Measurements from ENCODE around the gene ARX.

Gene ARX

DNA sequence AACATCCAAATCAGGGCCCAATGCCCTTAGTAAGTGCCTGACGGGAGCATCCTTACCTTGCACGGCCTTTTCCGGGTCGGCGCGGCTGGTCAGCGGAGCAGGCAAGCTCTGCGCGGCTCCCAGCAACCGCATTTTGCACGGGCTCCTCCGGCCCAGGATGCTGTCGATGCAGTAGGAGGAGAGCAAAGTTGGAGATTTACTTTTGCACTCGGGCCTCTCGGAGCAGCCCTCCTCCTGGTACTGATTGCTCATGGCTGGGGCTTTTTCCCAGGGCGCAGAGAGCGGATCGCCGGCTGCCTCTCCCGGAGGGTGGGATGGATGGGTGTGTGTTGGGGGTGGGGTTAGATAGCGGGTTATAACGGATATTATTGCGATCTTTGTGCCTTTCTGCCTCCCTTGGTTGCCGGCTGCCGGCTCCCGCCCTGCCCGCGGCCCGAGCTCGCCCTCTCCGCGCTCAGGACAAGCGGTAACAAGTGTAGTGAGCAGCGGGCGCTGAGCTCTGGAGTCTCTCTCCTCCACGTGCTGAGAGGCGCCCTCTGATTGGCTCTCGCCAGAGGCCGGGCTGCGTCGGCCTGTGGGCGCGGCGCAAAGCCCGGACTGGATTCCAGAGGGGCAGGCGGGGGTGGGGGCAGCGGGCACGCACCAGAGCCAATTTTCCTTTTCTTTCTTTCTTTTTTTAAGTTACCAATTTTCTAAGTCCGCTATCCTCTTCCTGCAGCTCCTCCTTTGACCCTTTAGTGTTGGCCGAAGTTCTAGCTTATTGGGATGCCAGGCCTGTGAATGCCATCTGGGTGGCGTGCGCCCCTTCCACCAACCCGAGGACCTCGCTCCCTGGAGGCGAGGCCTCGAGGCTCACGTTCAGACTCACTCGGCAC lies at the start of gene ARX:
ARX (minus strand) TSS at position 480 of the 875 bp plus-strand sequence; CDS start at position 252, 228 bp downstream.
- H3K4me1 ChIP-seq (ENCODE audit: control insufficient read depth, insufficient read depth, low read length) = peaks cover 31% of the 10 kb centered on the region
- no peaks in the 10 kb centered on the region for H3K9me3 ChIP-seq (ENCODE audit: control insufficient read depth, insufficient read depth, low read length)
- H3K9ac ChIP-seq (ENCODE audit: low read depth, low read length) = no peak within 1 kb of the TSS
- no peaks in the 10 kb centered on the region for H3K36me3 ChIP-seq (ENCODE audit: control insufficient read depth, insufficient read depth, low read length)
- peaks cover 97% of the 10 kb centered on the region for H3K27me3 ChIP-seq (ENCODE audit: control insufficient read depth, insufficient read depth, low read length)
- H3K4me3 ChIP-seq (ENCODE audit: low read depth, low read length) = peak within 1 kb of the TSS; percentile 52

DNA sequence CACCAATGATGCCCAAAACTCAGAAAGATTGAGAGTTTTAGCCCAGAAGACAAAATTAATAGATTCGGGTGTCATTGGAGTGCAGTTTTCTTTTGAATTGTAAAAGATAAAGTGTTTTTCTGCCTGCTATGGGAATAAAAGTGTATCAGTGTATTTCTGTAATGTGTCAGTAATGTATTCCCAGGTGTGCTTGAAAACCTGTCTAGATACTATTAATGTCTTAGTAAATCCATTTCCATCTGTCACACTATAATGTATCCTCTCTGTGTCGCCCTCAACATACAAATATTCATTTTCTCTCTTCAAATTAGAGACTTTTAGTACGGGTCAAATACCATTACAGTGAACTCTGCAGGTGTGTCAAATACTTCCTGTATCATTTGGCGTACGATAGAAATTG lies 43.5 kb upstream of the ARX start:
- H3K27me3 ChIP-seq (ENCODE audit: control insufficient read depth, insufficient read depth, low read length) = no peaks in the 10 kb centered on the region
- H3K36me3 ChIP-seq (ENCODE audit: control insufficient read depth, insufficient read depth, low read length) = no peaks in the 10 kb centered on the region
- H3K9ac ChIP-seq (ENCODE audit: low read depth, low read length) = no peak overlapping the region
- no peak overlapping the region for H3K4me3 ChIP-seq (ENCODE audit: low read depth, low read length)
- H3K9me3 ChIP-seq (ENCODE audit: control insufficient read depth, insufficient read depth, low read length) = no peaks in the 10 kb centered on the region
- H3K4me1 ChIP-seq (ENCODE audit: control insufficient read depth, insufficient read depth, low read length) = no peaks in the 10 kb centered on the region

DNA sequence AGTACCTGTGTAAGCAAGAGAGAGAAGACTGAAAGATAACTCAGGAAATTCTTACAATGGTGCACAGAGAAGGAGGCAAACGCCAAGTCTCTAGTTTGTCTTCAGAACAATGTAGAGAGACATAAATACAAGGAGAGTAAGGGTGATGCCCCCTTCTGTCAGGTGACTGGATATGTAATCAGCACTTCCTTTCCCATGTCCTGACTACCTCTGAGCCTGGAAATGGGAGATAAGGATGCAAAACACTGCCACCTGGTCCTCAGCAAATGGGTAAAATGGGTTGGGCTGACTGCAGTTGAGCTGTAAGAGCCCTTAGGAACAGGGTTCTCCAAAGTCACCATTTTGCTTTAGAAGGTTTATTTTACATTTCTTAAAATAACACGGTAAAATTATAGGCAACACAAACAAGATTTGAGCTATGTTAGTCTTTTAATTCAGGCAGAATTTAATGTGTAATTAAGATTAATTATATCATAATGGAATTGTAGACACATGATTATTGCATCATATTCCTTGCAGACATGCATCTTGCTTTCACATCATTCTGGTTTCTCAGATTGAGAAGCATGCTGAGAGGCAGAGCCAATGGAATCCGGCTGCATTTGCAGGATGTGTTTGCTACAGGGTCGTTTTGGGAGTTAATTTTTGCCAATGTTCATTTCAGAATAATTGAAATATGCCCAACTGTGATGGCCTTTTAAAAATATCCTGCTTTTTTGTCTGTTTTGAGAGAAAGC lies 37.2 kb upstream of the ARX start:
- H3K4me3 ChIP-seq (ENCODE audit: low read depth, low read length) = no peak overlapping the region
- H3K9ac ChIP-seq (ENCODE audit: low read depth, low read length) = no peak overlapping the region
- peaks cover 41% of the 10 kb centered on the region for H3K4me1 ChIP-seq (ENCODE audit: control insufficient read depth, insufficient read depth, low read length)

DNA sequence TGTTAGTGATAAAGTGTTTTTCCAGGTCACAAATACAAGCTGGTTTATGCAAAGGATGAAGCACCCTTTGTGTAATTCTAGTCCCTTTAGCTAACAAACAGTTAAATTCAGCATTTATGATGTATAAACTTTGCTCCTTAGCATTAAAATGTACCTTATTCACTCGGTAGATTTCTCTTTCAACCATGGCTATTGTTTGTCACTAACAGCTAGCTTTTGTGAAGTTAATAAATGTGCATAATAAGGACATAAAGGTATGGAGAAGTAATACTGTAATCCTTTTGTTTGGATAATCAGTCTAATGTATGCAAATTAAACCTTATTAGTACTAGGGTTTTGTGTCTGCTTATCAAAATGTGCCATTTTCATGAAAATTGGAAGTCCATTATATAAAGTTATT lies 34.2 kb upstream of the ARX start:
- H3K9ac ChIP-seq (ENCODE audit: low read depth, low read length) = no peak overlapping the region
- H3K27me3 ChIP-seq (ENCODE audit: control insufficient read depth, insufficient read depth, low read length) = no peaks in the 10 kb centered on the region
- H3K4me1 ChIP-seq (ENCODE audit: control insufficient read depth, insufficient read depth, low read length) = peaks cover 49% of the 10 kb centered on the region
- no peaks in the 10 kb centered on the region for H3K9me3 ChIP-seq (ENCODE audit: control insufficient read depth, insufficient read depth, low read length)
- H3K4me3 ChIP-seq (ENCODE audit: low read depth, low read length) = no peak overlapping the region
- no peaks in the 10 kb centered on the region for H3K36me3 ChIP-seq (ENCODE audit: control insufficient read depth, insufficient read depth, low read length)

More for the DNA sequence above, 37.2 kb upstream of the ARX start:
- H3K36me3 ChIP-seq (ENCODE audit: control insufficient read depth, insufficient read depth, low read length) = no peaks in the 10 kb centered on the region
- no peaks in the 10 kb centered on the region for H3K9me3 ChIP-seq (ENCODE audit: control insufficient read depth, insufficient read depth, low read length)
- H3K27me3 ChIP-seq (ENCODE audit: control insufficient read depth, insufficient read depth, low read length) = no peaks in the 10 kb centered on the region

DNA sequence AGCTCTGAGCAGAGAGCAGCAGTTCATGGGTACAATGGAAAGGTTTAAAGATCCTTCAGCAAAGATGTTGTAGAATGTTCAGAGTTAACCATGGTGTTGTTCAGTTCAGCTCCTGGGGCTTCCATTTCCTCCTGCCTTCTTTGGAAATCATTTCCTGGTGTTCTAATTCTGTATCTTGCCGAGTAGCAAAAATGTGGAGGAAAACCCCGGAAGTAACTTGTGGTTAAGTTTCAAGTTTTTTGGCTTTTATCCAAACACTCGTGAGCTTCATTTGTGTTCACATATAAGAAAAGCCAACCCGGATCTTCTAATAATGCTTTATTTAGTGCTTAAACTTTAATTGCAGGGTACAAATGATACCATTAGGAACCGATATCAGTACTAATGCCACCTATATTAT lies 33.6 kb upstream of the ARX start:
- Histone ChIP-seq H3K9me3 (ENCODE audit: control insufficient read depth, insufficient read depth, low read length) (no peaks in the 10 kb centered on the region), H3K4me3 (ENCODE audit: low read depth, low read length) (no peak overlapping the region), H3K4me1 (ENCODE audit: control insufficient read depth, insufficient read depth, low read length) (peaks cover 49% of the 10 kb centered on the region), H3K36me3 (ENCODE audit: control insufficient read depth, insufficient read depth, low read length) (no peaks in the 10 kb centered on the region), H3K27me3 (ENCODE audit: control insufficient read depth, insufficient read depth, low read length) (no peaks in the 10 kb centered on the region), H3K9ac (ENCODE audit: low read depth, low read length) (no peak overlapping the region)

DNA sequence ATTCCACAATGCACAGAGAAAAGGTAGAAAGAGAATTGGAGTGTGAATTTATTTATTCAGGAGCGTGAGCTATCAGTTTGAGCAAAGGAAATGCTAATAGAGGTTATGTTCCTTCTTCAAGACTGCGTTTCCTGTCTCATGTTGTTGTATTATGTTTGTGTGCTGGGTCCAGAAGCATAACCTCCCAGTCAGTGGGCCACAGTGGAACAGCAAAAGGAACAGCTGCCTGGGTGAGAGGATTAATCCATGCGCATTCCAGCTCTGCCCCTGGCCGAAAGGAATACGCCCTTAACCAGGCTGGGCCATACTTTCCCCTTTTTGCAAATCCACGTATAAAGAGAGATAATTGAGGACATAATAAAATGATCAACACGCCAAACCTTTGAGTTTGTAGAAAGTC lies 32.4 kb upstream of the ARX start:
- Histone ChIP-seq H3K9ac (ENCODE audit: low read depth, low read length) (no peak overlapping the region), H3K4me1 (ENCODE audit: control insufficient read depth, insufficient read depth, low read length) (peaks cover 42% of the 10 kb centered on the region), H3K9me3 (ENCODE audit: control insufficient read depth, insufficient read depth, low read length) (no peaks in the 10 kb centered on the region), H3K27me3 (ENCODE audit: control insufficient read depth, insufficient read depth, low read length) (no peaks in the 10 kb centered on the region), H3K4me3 (ENCODE audit: low read depth, low read length) (no peak overlapping the region), H3K36me3 (ENCODE audit: control insufficient read depth, insufficient read depth, low read length) (no peaks in the 10 kb centered on the region)

DNA sequence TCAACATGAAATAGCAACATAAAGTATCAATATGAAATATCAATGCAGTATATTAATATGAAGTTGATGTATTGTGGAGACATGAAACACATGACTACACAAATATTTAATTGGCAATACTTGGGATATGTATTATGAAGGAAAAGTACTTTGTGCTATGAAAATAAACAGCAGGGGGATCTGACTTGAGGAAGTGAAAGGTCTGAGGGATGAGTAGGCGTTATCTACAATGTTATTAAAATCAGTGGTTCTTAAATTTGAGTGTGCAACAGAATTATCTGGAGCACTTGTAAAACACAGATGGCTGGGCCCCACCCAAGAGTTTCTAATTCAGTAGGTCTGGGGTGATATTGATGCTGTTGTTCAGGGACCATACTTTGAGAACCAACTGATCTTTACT lies 27.4 kb upstream of the ARX start:
- no peak overlapping the region for H3K4me3 ChIP-seq (ENCODE audit: low read depth, low read length)
- H3K9me3 ChIP-seq (ENCODE audit: control insufficient read depth, insufficient read depth, low read length) = no peaks in the 10 kb centered on the region
- H3K36me3 ChIP-seq (ENCODE audit: control insufficient read depth, insufficient read depth, low read length) = no peaks in the 10 kb centered on the region
- H3K4me1 ChIP-seq (ENCODE audit: control insufficient read depth, insufficient read depth, low read length) = peaks cover 10% of the 10 kb centered on the region
- H3K9ac ChIP-seq (ENCODE audit: low read depth, low read length) = no peak overlapping the region
- no peaks in the 10 kb centered on the region for H3K27me3 ChIP-seq (ENCODE audit: control insufficient read depth, insufficient read depth, low read length)

DNA sequence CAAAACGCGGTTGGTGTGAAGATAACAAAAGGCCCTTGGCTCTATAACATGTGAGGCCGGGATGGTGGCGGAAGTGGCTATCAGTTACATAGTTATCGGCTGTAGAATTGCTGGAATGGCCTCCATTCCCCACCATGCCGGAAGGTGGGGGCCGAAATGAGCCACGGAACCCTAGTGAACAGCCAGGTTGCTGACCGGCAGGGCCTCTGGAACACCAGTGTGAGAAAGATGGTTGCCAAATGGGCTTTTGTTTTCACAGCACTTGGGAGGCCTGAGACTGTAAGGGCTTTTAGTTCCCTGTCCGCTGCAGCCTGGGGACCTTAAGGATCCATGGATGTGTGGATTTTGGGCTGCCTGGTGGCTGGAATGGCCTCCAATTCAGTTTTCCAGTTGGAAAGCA lies 23.3 kb upstream of the ARX start:
- Histone ChIP-seq H3K9me3 (ENCODE audit: control insufficient read depth, insufficient read depth, low read length) (no peaks in the 10 kb centered on the region), H3K9ac (ENCODE audit: low read depth, low read length) (no peak overlapping the region), H3K4me1 (ENCODE audit: control insufficient read depth, insufficient read depth, low read length) (no peaks in the 10 kb centered on the region), H3K4me3 (ENCODE audit: low read depth, low read length) (no peak overlapping the region), H3K27me3 (ENCODE audit: control insufficient read depth, insufficient read depth, low read length) (no peaks in the 10 kb centered on the region), H3K36me3 (ENCODE audit: control insufficient read depth, insufficient read depth, low read length) (no peaks in the 10 kb centered on the region)

DNA sequence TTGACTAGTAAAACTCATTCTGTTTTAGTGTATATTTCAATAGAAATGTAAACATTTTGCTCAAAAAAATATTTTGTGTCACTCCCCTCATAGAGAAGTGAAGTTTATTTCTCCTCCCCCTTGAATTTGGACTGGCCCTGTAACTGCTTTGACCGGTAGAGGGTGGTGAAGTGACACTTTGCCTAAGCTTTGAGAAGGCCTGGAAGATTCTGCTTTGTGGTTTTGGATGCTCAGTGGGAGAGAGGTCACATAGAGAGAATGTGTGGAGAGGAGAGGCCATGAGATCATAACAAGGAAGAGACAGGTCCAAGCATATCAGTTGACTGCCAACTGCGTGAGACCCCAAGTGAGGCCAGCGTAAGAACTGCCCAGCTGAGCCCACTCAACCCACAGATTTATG lies 19.1 kb upstream of the ARX start:
- H3K4me3 ChIP-seq (ENCODE audit: low read depth, low read length) = no peak overlapping the region
- no peak overlapping the region for H3K9ac ChIP-seq (ENCODE audit: low read depth, low read length)
- H3K9me3 ChIP-seq (ENCODE audit: control insufficient read depth, insufficient read depth, low read length) = no peaks in the 10 kb centered on the region
- no peaks in the 10 kb centered on the region for H3K27me3 ChIP-seq (ENCODE audit: control insufficient read depth, insufficient read depth, low read length)
- no peaks in the 10 kb centered on the region for H3K4me1 ChIP-seq (ENCODE audit: control insufficient read depth, insufficient read depth, low read length)
- H3K36me3 ChIP-seq (ENCODE audit: control insufficient read depth, insufficient read depth, low read length) = no peaks in the 10 kb centered on the region

DNA sequence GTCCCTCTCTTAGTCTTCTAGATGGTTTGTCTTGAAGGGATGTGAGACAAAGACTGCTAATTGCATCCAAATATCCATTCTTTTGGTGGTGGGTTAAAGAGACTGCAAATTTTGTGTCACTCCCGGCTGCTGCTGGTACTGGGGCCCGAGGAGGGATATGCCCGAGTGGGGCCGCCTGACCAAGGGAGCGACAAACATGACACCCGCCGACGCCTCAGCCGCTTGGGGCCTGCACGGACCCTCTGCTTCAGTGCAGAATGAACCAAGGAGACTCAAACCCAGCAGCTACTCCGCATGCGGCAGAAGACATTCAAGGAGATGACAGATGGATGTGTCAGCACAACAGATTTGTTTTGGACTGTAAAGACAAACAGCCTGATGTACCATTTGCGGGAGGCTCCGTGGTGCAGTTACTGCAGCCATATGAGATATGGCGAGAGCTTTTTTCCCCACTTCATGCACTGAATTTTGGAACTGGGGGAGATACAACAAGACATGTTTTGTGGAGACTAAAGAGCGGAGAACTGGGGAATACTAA lies 13.6 kb upstream of the ARX start:
- Histone ChIP-seq H3K4me1 (ENCODE audit: control insufficient read depth, insufficient read depth, low read length) (peaks cover 11% of the 10 kb centered on the region), H3K9ac (ENCODE audit: low read depth, low read length) (no peak overlapping the region), H3K36me3 (ENCODE audit: control insufficient read depth, insufficient read depth, low read length) (no peaks in the 10 kb centered on the region), H3K4me3 (ENCODE audit: low read depth, low read length) (no peak overlapping the region), H3K27me3 (ENCODE audit: control insufficient read depth, insufficient read depth, low read length) (peaks cover 10% of the 10 kb centered on the region), H3K9me3 (ENCODE audit: control insufficient read depth, insufficient read depth, low read length) (no peaks in the 10 kb centered on the region)

DNA sequence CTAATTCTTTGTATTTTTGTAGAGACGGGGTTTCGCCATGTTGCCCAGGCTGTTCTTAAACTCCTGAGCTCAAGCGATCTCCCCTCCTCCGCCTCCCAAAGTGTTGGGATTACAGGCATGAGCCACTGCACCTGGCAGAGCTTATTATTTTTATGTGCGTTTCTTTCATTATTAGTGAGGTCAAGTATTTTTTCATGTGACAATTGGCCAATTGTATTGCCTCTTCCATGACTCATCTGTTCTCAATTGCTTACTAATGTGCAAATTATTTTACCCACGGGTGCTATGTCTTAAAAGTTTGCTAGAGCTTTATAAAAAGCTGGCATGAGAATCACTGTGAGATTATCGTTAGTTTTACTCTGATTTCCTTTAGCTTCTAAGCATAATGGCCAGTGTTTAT lies 13.0 kb upstream of the ARX start:
- Histone ChIP-seq H3K27me3 (ENCODE audit: control insufficient read depth, insufficient read depth, low read length) (peaks cover 16% of the 10 kb centered on the region), H3K4me3 (ENCODE audit: low read depth, low read length) (no peak overlapping the region), H3K36me3 (ENCODE audit: control insufficient read depth, insufficient read depth, low read length) (no peaks in the 10 kb centered on the region), H3K4me1 (ENCODE audit: control insufficient read depth, insufficient read depth, low read length) (peaks cover 14% of the 10 kb centered on the region), H3K9ac (ENCODE audit: low read depth, low read length) (no peak overlapping the region), H3K9me3 (ENCODE audit: control insufficient read depth, insufficient read depth, low read length) (no peaks in the 10 kb centered on the region)

DNA sequence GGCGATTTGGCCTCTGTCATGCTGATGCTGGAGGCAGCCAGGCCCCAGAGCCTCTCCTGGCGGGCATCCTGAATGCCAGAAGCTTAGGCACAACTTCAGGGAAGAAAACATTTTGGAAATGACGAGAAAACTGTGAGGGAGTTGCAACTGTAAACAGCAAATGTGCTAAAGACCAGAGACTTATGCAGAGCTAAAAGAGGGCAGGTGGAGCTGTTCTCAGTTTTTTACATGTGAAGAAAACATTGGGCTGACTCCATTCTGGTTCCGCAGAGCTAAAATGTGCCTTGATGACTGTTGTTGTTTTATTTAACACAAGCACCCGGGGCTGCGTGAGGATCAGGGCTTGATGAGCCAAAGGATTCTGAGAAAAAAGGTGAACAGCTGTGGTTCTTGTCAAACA lies 10.8 kb upstream of the ARX start:
- Histone ChIP-seq H3K27me3 (ENCODE audit: control insufficient read depth, insufficient read depth, low read length) (peaks cover 37% of the 10 kb centered on the region), H3K36me3 (ENCODE audit: control insufficient read depth, insufficient read depth, low read length) (no peaks in the 10 kb centered on the region), H3K4me1 (ENCODE audit: control insufficient read depth, insufficient read depth, low read length) (peaks cover 14% of the 10 kb centered on the region), H3K9me3 (ENCODE audit: control insufficient read depth, insufficient read depth, low read length) (no peaks in the 10 kb centered on the region), H3K4me3 (ENCODE audit: low read depth, low read length) (no peak overlapping the region), H3K9ac (ENCODE audit: low read depth, low read length) (no peak overlapping the region)

Data from iPS-15b (cell line).